ENCODE data around the gene ANO1.

Gene ANO1

GRCh38 chr11:70113801-70114200 lies 35.7 kb downstream of the ANO1 start:
- FAIRE-seq, result no peak
- DNase-seq (ENCODE audit: low spot score), result no peak

- DNase-seq (ENCODE audit: low spot score) (no peak), FAIRE-seq (no peak)
These were observed 37.7 kb downstream of the ANO1 start for GRCh38 chr11:70115778-70116177.

- DNase-seq (ENCODE audit: low spot score) (no peak), FAIRE-seq (no peak)
These were observed 38.4 kb downstream of the ANO1 start for GRCh38 chr11:70116386-70117065.

- DNase-seq (ENCODE audit: low spot score) (no peak), FAIRE-seq (no peak)
These were observed 39.5 kb downstream of the ANO1 start for GRCh38 chr11:70117567-70118145.

GRCh38 chr11:70118642-70119041 lies 40.5 kb downstream of the ANO1 start:
- no peak for DNase-seq (ENCODE audit: low spot score)
- FAIRE-seq, result no peak

GRCh38 chr11:70119502-70119901 lies 41.4 kb downstream of the ANO1 start:
- no peak for FAIRE-seq
- no peak for DNase-seq (ENCODE audit: low spot score)

GRCh38 chr11:70120674-70121073 lies 42.6 kb downstream of the ANO1 start:
- DNase-seq (ENCODE audit: low spot score) (no peak), FAIRE-seq (no peak)

GRCh38 chr11:70122490-70123198 lies 44.5 kb downstream of the ANO1 start:
- DNase-seq (ENCODE audit: low spot score) (no peak), FAIRE-seq (no peak)

GRCh38 chr11:70123711-70124110 lies 45.6 kb downstream of the ANO1 start:
- FAIRE-seq, result no peak
- no peak for DNase-seq (ENCODE audit: low spot score)

- FAIRE-seq, result no peak
- DNase-seq (ENCODE audit: low spot score), result no peak
These were observed 46.3 kb downstream of the ANO1 start for GRCh38 chr11:70124321-70125000.

- no peak for DNase-seq (ENCODE audit: low spot score)
- no peak for FAIRE-seq
These were observed 48.4 kb downstream of the ANO1 start for GRCh38 chr11:70126494-70126893.

- no peak for FAIRE-seq
- no peak for DNase-seq (ENCODE audit: low spot score)
These were observed 49.7 kb downstream of the ANO1 start for GRCh38 chr11:70127653-70128434.

GRCh38 chr11:70128435-70128906 lies 50.4 kb downstream of the ANO1 start:
- FAIRE-seq (no peak), DNase-seq (ENCODE audit: low spot score) (peak; percentile 4)

- FAIRE-seq, result no peak
These were observed 51.0 kb downstream of the ANO1 start for GRCh38 chr11:70129051-70129592.

GRCh38 chr11:70130636-70131035 lies 52.5 kb downstream of the ANO1 start:
- FAIRE-seq (no peak), DNase-seq (ENCODE audit: low spot score) (no peak)

More at GRCh38 chr11:70129051-70129592, 51.0 kb downstream of the ANO1 start:
- DNase-seq (ENCODE audit: low spot score), result no peak

- FAIRE-seq, result no peak
These were observed 53.6 kb downstream of the ANO1 start for GRCh38 chr11:70131606-70132190.

GRCh38 chr11:70132641-70133040 lies 54.5 kb downstream of the ANO1 start:
- no peak for DNase-seq (ENCODE audit: low spot score)
- FAIRE-seq, result no peak

More at GRCh38 chr11:70131606-70132190, 53.6 kb downstream of the ANO1 start:
- no peak for DNase-seq (ENCODE audit: low spot score)

- no peak for FAIRE-seq
- DNase-seq (ENCODE audit: low spot score), result no peak
These were observed 55.7 kb downstream of the ANO1 start for GRCh38 chr11:70133771-70134335.

GRCh38 chr11:70134490-70134889 lies 56.4 kb downstream of the ANO1 start:
- FAIRE-seq (no peak), DNase-seq (ENCODE audit: low spot score) (no peak)

GRCh38 chr11:70135142-70135541 lies 57.0 kb downstream of the ANO1 start:
- DNase-seq (ENCODE audit: low spot score) (no peak), FAIRE-seq (no peak)

Data from RCC 7860 (cell line).